ENCODE data around the gene VSNL1.

Gene VSNL1

GRCh38 chr2:17605696-17606095, 65.2 kb downstream of the VSNL1 start:
- intact Hi-C loops (cut with DNase I): no loop called here

GRCh38 chr2:17606851-17607250, 66.4 kb downstream of the VSNL1 start:
- no peak for DNase-seq
- intact Hi-C loops (cut with DNase I): no loop called here

More at GRCh38 chr2:17605696-17606095, 65.2 kb downstream of the VSNL1 start:
- DNase-seq: no peak

- intact Hi-C loops (cut with DNase I): no loop called here
- DNase-seq: no peak
These were observed 66.9 kb downstream of the VSNL1 start for GRCh38 chr2:17607379-17607778.

- intact Hi-C loops (cut with DNase I): no loop called here
- peak in 1 of 10 donors; percentile 32 for DNase-seq
These were observed 67.8 kb downstream of the VSNL1 start for GRCh38 chr2:17608251-17608650.

GRCh38 chr2:17610521-17610920, 70.0 kb downstream of the VSNL1 start:
- intact Hi-C loops (cut with DNase I): no loop called here
- DNase-seq: no peak

GRCh38 chr2:17611036-17611435, 70.5 kb downstream of the VSNL1 start:
- DNase-seq: no peak
- intact Hi-C loops (cut with DNase I): no loop called here

- intact Hi-C loops (cut with DNase I): no loop called here
- no peak for DNase-seq
These were observed 73.9 kb downstream of the VSNL1 start for GRCh38 chr2:17614174-17614930.

GRCh38 chr2:17615147-17615546, 74.7 kb downstream of the VSNL1 start:
- intact Hi-C loops (cut with DNase I): no loop called here
- DNase-seq: no peak

- DNase-seq: no peak
- intact Hi-C loops (cut with DNase I): no loop called here
These were observed 75.3 kb downstream of the VSNL1 start for GRCh38 chr2:17615728-17616351.

GRCh38 chr2:17616405-17616804, 75.9 kb downstream of the VSNL1 start:
- intact Hi-C loops (cut with DNase I): no loop called here
- DNase-seq: no peak

- DNase-seq: no peak
- intact Hi-C loops (cut with DNase I): no loop called here
These were observed 77.0 kb downstream of the VSNL1 start for GRCh38 chr2:17617516-17617915.

- no peak for DNase-seq
- intact Hi-C loops (cut with DNase I): no loop called here
These were observed 77.5 kb downstream of the VSNL1 start for GRCh38 chr2:17617955-17618354.

GRCh38 chr2:17620280-17620679, 79.8 kb downstream of the VSNL1 start:
- intact Hi-C loops (cut with DNase I): no loop called here
- DNase-seq: peak in 8 of 10 donors; percentile 36 to 93 (median 60)

- no peak for DNase-seq
- intact Hi-C loops (cut with DNase I): no loop called here
These were observed 80.3 kb downstream of the VSNL1 start for GRCh38 chr2:17620841-17621240.

- no peak for DNase-seq
- intact Hi-C loops (cut with DNase I): no loop called here
These were observed 81.3 kb downstream of the VSNL1 start for GRCh38 chr2:17621781-17622180.

- no peak for DNase-seq
- intact Hi-C loops (cut with DNase I): no loop called here
These were observed 85.0 kb downstream of the VSNL1 start for GRCh38 chr2:17625446-17625845.

- intact Hi-C loops (cut with DNase I): no loop called here
- DNase-seq: no peak
These were observed 86.5 kb downstream of the VSNL1 start for GRCh38 chr2:17626986-17627385.

GRCh38 chr2:17627434-17627833, 86.9 kb downstream of the VSNL1 start:
- intact Hi-C loops (cut with DNase I): no loop called here

GRCh38 chr2:17628349-17629261, 88.1 kb downstream of the VSNL1 start:
- intact Hi-C loops (cut with DNase I): no loop called here
- DNase-seq: peak in 4 of 10 donors; percentile 36 to 89 (median 75)

More at GRCh38 chr2:17627434-17627833, 86.9 kb downstream of the VSNL1 start:
- no peak for DNase-seq

GRCh38 chr2:17630089-17630488, 89.6 kb downstream of the VSNL1 start:
- intact Hi-C loops (cut with DNase I): no loop called here
- DNase-seq: no peak

- intact Hi-C loops (cut with DNase I): no loop called here
- DNase-seq: peak in 6 of 10 donors; percentile 49 to 91 (median 75)
These were observed 94.5 kb downstream of the VSNL1 start for GRCh38 chr2:17634997-17635396.

Data from posterior cingulate gyrus (tissue), 11 donors.